Spinal cord (tissue), 10 donors: ENCODE measurements around the gene TTC22. TPM values are rescaled to one million over a fixed set of nuclear protein-coding genes. Genes with fewer than 3 reads are reported as not detected.

Experiments
- DNase-seq, 6 donors: peaks; one replicate each; pipeline versions ENCODE4 v3.0.0 to v3.0.0-alpha.2; 2013 to 2015; ENCODE audit warnings: low spot score in 6 of 6, low read depth in 4 of 6
- H3K27ac ChIP-seq: one replicate; pipeline ENCODE4 v1.5.1; 2013; ENCODE audit warnings: low read depth, low read length, control low read depth
- H3K27me3 ChIP-seq: one replicate; pipeline ENCODE4 v1.6.1; 2013; ENCODE audit warnings: low read length; ENCODE audit not compliant: control insufficient read depth, insufficient read depth
- H3K36me3 ChIP-seq: one replicate; pipeline ENCODE4 v1.6.1; 2013; ENCODE audit warnings: low read length; ENCODE audit not compliant: control insufficient read depth, insufficient read depth
- H3K4me1 ChIP-seq: one replicate; pipeline ENCODE4 v1.6.1; 2013; ENCODE audit warnings: low read length; ENCODE audit not compliant: control insufficient read depth, insufficient read depth
- H3K4me3 ChIP-seq: one replicate; pipeline ENCODE4 v1.5.1; 2013; ENCODE audit warnings: low read depth, low read length, control low read depth
- H3K9me3 ChIP-seq: one replicate; pipeline ENCODE4 v1.6.1; 2013; ENCODE audit warnings: low read length; ENCODE audit not compliant: control insufficient read depth, insufficient read depth
- WGBS: methylation state at CpG from one replicate; pipeline ENCODE4 v1.1.5; 2013; ENCODE audit warnings: missing lambda C conversion rate; ENCODE audit not compliant: insufficient coverage; 5-methylcytosine and 5-hydroxymethylcytosine counted together
- polyA plus RNA-seq, 2 donors: library from polyadenylated mRNA; unstranded; fragments of 120-200 nt; gene quantifications; one replicate each; pipeline ENCODE4 v1.2.1, GENCODE V29; 2013; ENCODE audit not compliant: insufficient read length in 2 of 2
- total RNA-seq, 2 donors: library from RNA; depleted of rRNA in 1 of 2; stranded (reverse); fragments of 120-200 nt in 1 of 2; fragments of >200 nt in 1 of 2; gene quantifications; one replicate each; pipeline versions ENCODE4 v1.2.3 to v1.2.4, GENCODE V29; 2013 to 2014
- donor health status: healthy.

Gene TTC22
- total and polyA plus RNA-seq, 4 donors, result 0.59 to 2.0 (median 1.3) TPM

GRCh38 chr1:54816951-54817350 lies 15.8 kb upstream of the TTC22 start:
- H3K36me3 ChIP-seq, result no peaks in the 10 kb centered on the region
- no peak for DNase-seq
- peaks cover 2% of the 10 kb centered on the region for H3K4me1 ChIP-seq
- H3K9me3 ChIP-seq, result no peaks in the 10 kb centered on the region
- no peaks in the 10 kb centered on the region for H3K27me3 ChIP-seq
- no peak overlapping the region for H3K4me3 ChIP-seq
- no peak overlapping the region for H3K27ac ChIP-seq
- 94% methylated on average over 10 of the region's 13 CpGs for WGBS

- Histone ChIP-seq H3K36me3 (no peaks in the 10 kb centered on the region), H3K9me3 (no peaks in the 10 kb centered on the region), H3K27ac (no peak overlapping the region), H3K4me3 (no peak overlapping the region), H3K4me1 (peaks cover 2% of the 10 kb centered on the region), H3K27me3 (no peaks in the 10 kb centered on the region)
- no peak for DNase-seq
- WGBS, result 80% methylated on average over 5 of the region's 6 CpGs
These were observed 15.0 kb upstream of the TTC22 start for GRCh38 chr1:54816130-54816529.

GRCh38 chr1:54815086-54815876 lies 14.2 kb upstream of the TTC22 start:
- Histone ChIP-seq H3K27me3 (no peaks in the 10 kb centered on the region), H3K4me1 (peaks cover 2% of the 10 kb centered on the region), H3K4me3 (no peak overlapping the region), H3K27ac (no peak overlapping the region), H3K36me3 (no peaks in the 10 kb centered on the region), H3K9me3 (no peaks in the 10 kb centered on the region)
- 85% methylated on average over 5 of the region's 7 CpGs for WGBS
- no peak for DNase-seq

- Histone ChIP-seq H3K27ac (no peak overlapping the region), H3K9me3 (no peaks in the 10 kb centered on the region), H3K27me3 (no peaks in the 10 kb centered on the region), H3K4me3 (no peak overlapping the region), H3K4me1 (peaks cover 2% of the 10 kb centered on the region), H3K36me3 (no peaks in the 10 kb centered on the region)
- WGBS, result 78% methylated on average over 4 of the region's 5 CpGs
- no peak for DNase-seq
These were observed 13.4 kb upstream of the TTC22 start for GRCh38 chr1:54814571-54814970.

GRCh38 chr1:54814126-54814498 lies 13.0 kb upstream of the TTC22 start:
- Histone ChIP-seq H3K4me3 (no peak overlapping the region), H3K9me3 (no peaks in the 10 kb centered on the region), H3K27me3 (no peaks in the 10 kb centered on the region), H3K36me3 (no peaks in the 10 kb centered on the region), H3K4me1 (peaks cover 2% of the 10 kb centered on the region), H3K27ac (no peak overlapping the region)
- no peak for DNase-seq
- 83% methylated on average over 10 of the region's 10 CpGs for WGBS

GRCh38 chr1:54813485-54814125 lies 12.5 kb upstream of the TTC22 start:
- no peaks in the 10 kb centered on the region for H3K27me3 ChIP-seq
- DNase-seq, result peak in 1 of 6 donors; percentile 15
- 40% methylated on average over 4 of the region's 13 CpGs for WGBS

GRCh38 chr1:54812801-54813484 lies 11.8 kb upstream of the TTC22 start:
- no peak for DNase-seq
- Histone ChIP-seq H3K27me3 (no peaks in the 10 kb centered on the region), H3K4me1 (peaks cover 2% of the 10 kb centered on the region), H3K27ac (no peak overlapping the region), H3K36me3 (no peaks in the 10 kb centered on the region), H3K9me3 (no peaks in the 10 kb centered on the region), H3K4me3 (no peak overlapping the region)
- 83% methylated on average over 9 of the region's 13 CpGs for WGBS

More at GRCh38 chr1:54813485-54814125, 12.5 kb upstream of the TTC22 start:
- Histone ChIP-seq H3K27ac (no peak overlapping the region), H3K4me1 (peaks cover 2% of the 10 kb centered on the region), H3K4me3 (no peak overlapping the region), H3K36me3 (no peaks in the 10 kb centered on the region), H3K9me3 (no peaks in the 10 kb centered on the region)

- Histone ChIP-seq H3K9me3 (no peaks in the 10 kb centered on the region), H3K27me3 (no peaks in the 10 kb centered on the region), H3K4me1 (peaks cover 2% of the 10 kb centered on the region), H3K4me3 (no peak overlapping the region), H3K36me3 (no peaks in the 10 kb centered on the region), H3K27ac (no peak overlapping the region)
- DNase-seq, result no peak
- WGBS, result 89% methylated on average over 16 of the region's 18 CpGs
These were observed 10.9 kb upstream of the TTC22 start for GRCh38 chr1:54811739-54812655.

- Histone ChIP-seq H3K9me3 (no peaks in the 10 kb centered on the region), H3K27ac (no peak overlapping the region), H3K27me3 (no peaks in the 10 kb centered on the region), H3K36me3 (no peaks in the 10 kb centered on the region), H3K4me3 (no peak overlapping the region), H3K4me1 (peaks cover 5% of the 10 kb centered on the region)
- 95% methylated on average over 4 of the region's 5 CpGs for WGBS
- no peak for DNase-seq
These were observed 9.9 kb upstream of the TTC22 start for GRCh38 chr1:54811066-54811465.
